CD14-positive monocyte (primary cell): ENCODE data around the gene DNAJA2. TPM values are rescaled to one million over a fixed set of nuclear protein-coding genes. Genes with fewer than 3 reads are reported as not detected.

ENCODE experiments used
- DNase-seq, 3 donors: peaks; one replicate each; pipeline ENCODE4 v3.0.0-alpha.2; 2011 to 2022
- H2AFZ ChIP-seq: 2 replicates; pipeline ENCODE4 v1.6.0; 2012; ENCODE audit warnings: mild to moderate bottlenecking, low read depth, low read length, inconsistent platforms; ENCODE audit not compliant: insufficient read depth, poor library complexity, severe bottlenecking
- H3K27ac ChIP-seq, 2 donors: 1 replicate in 1 of 2; 2 replicates in 1 of 2; pipeline ENCODE4 v1.5.1; 2012 to 2013; ENCODE audit warnings: low read length in 2 of 2, control low read depth in 1 of 2, inconsistent platforms in 1 of 2, low read depth in 1 of 2, mild to moderate bottlenecking in 1 of 2
- H3K27me3 ChIP-seq, 2 donors: one replicate each; pipeline versions ENCODE4 v1.6.0 to v1.6.1; 2011 to 2013; ENCODE audit warnings: low read length in 2 of 2; ENCODE audit not compliant: control insufficient read depth in 2 of 2, insufficient read depth in 2 of 2
- H3K36me3 ChIP-seq, 2 donors: replicated peaks in 1 of 2; 1 replicate in 1 of 2; 2 replicates in 1 of 2; pipeline versions ENCODE4 v1.5.1 to v1.6.1; 2012 to 2013; ENCODE audit warnings: low read length in 2 of 2, control low read depth in 1 of 2, inconsistent platforms in 1 of 2, mild to moderate bottlenecking in 1 of 2; ENCODE audit not compliant: insufficient read depth in 2 of 2, control insufficient read depth in 1 of 2
- H3K4me1 ChIP-seq, 2 donors: 1 replicate in 1 of 2; 2 replicates in 1 of 2; pipeline versions ENCODE4 v1.5.1 to v1.6.1; 2012 to 2013; ENCODE audit warnings: low read length in 2 of 2, control low read depth in 1 of 2, inconsistent platforms in 1 of 2, mild to moderate bottlenecking in 1 of 2, moderate library complexity in 1 of 2; ENCODE audit not compliant: insufficient read depth in 2 of 2, control insufficient read depth in 1 of 2
- H3K4me2 ChIP-seq: replicated peaks from 2 replicates; pipeline ENCODE3; 2012; ENCODE audit warnings: low read length, moderate library complexity, mild to moderate bottlenecking; ENCODE audit not compliant: poor library complexity, severe bottlenecking; ENCODE audit errors: extremely low read depth
- H3K4me3 ChIP-seq, 3 experiments: fragments of 200-600 bp in 1 of 3; sonication (generic) in 1 of 3; replicated peaks in 1 of 3; 1 replicate in 2 of 3; 2 replicates in 1 of 3; pipeline ENCODE4 v1.5.1; 2011 to 2013; ENCODE audit warnings: low read length in 3 of 3, mild to moderate bottlenecking in 3 of 3, control low read depth in 2 of 3, low read depth in 2 of 3, inconsistent platforms in 1 of 3, moderate library complexity in 1 of 3
- H3K79me2 ChIP-seq: 2 replicates; pipeline ENCODE4 v1.6.0; 2012; ENCODE audit warnings: mild to moderate bottlenecking, control low read depth, inconsistent platforms, low read length, moderate library complexity; ENCODE audit not compliant: insufficient read depth
- H3K9ac ChIP-seq: 2 replicates; pipeline ENCODE4 v1.6.0; 2017; ENCODE audit warnings: low read length, mild to moderate bottlenecking; ENCODE audit not compliant: insufficient read depth, poor library complexity, severe bottlenecking
- H3K9me3 ChIP-seq, 2 donors: replicated peaks in 1 of 2; 1 replicate in 1 of 2; 2 replicates in 1 of 2; pipeline versions ENCODE4 v1.5.1 to v1.6.1; 2012 to 2013; ENCODE audit warnings: low read length in 2 of 2, control low read depth in 1 of 2; ENCODE audit not compliant: control insufficient read depth in 1 of 2, insufficient read depth in 1 of 2
- H4K20me1 ChIP-seq: 2 replicates; pipeline ENCODE4 v1.6.0; 2012; ENCODE audit warnings: mild to moderate bottlenecking, low read length, control low read depth, moderate library complexity; ENCODE audit not compliant: insufficient read depth
- H3K27ac Mint-ChIP-seq, 7 donors: one replicate each; pipeline ENCODE4 v1.8.0; 2020; ENCODE audit warnings: mild to moderate bottlenecking in 7 of 7, mixed read lengths in 7 of 7, moderate library complexity in 6 of 7, inconsistent platforms in 2 of 7
- H3K27me3 Mint-ChIP-seq, 3 donors: one replicate each; pipeline ENCODE4 v1.8.0; 2021 to 2022; ENCODE audit warnings: low read depth in 3 of 3, mild to moderate bottlenecking in 3 of 3, mixed read lengths in 3 of 3, moderate library complexity in 3 of 3, inconsistent platforms in 1 of 3
- H3K36me3 Mint-ChIP-seq, 2 donors: one replicate each; pipeline ENCODE4 v1.8.0; 2020; ENCODE audit warnings: mixed read lengths in 2 of 2, inconsistent platforms in 1 of 2, mild to moderate bottlenecking in 1 of 2
- H3K4me1 Mint-ChIP-seq: one replicate; pipeline ENCODE4 v1.8.0; 2020; ENCODE audit warnings: mild to moderate bottlenecking, mixed read lengths
- H3K4me3 Mint-ChIP-seq, 2 donors: one replicate each; pipeline ENCODE4 v1.8.0; 2020; ENCODE audit warnings: mild to moderate bottlenecking in 2 of 2, mixed read lengths in 2 of 2, moderate library complexity in 1 of 2
- H3K9me3 Mint-ChIP-seq, 7 donors: one replicate each; pipeline ENCODE4 v1.8.0; 2020 to 2022; ENCODE audit warnings: mixed read lengths in 7 of 7, mild to moderate bottlenecking in 6 of 7, moderate library complexity in 6 of 7, inconsistent platforms in 2 of 7
- CTCF ChIP-seq: fragments of 200-600 bp; IDR thresholded peaks from one replicate; pipeline ENCODE4 v1.8.0; 2022; ENCODE audit warnings: antibody characterized with exemption, mild to moderate bottlenecking
- WGBS: methylation state at CpG from one replicate; pipeline ENCODE4 v1.1.5; 2013; ENCODE audit warnings: missing lambda C conversion rate; ENCODE audit not compliant: insufficient coverage; 5-methylcytosine and 5-hydroxymethylcytosine counted together
- intact Hi-C, 2 donors: fragments of 100-400 bp; cut with micrococcal nuclease; formaldehyde crosslinking; loops; one replicate each; pipeline versions ENCODE4 v1.15.0 to v1.15.1; 2023
- polyA plus RNA-seq, 3 donors: library from polyadenylated mRNA; depleted of rRNA in 1 of 3; unstranded in 2 of 3; stranded (reverse) in 1 of 3; fragments of 300-500 nt in 2 of 3; fragments of >200 nt in 1 of 3; fragmentation: Illumina TruSeq in 2 of 3; gene quantifications; 1 replicate in 2 of 3; 2 replicates in 1 of 3; pipeline ENCODE4 v1.2.3, GENCODE V29; 2012 to 2021

DNAJA2 gene
- polyA plus RNA-seq, 3 donors = 14.4 to 63.4 (median 62.9) TPM

- Histone ChIP-seq H3K79me2 (no peaks in the 10 kb centered on the region), H3K4me2 (peak overlapping the region; percentile 22), H3K4me3 (peak overlapping the region in 1 of 3 experiments; percentile 25), H3K9ac (no peak overlapping the region), H2AFZ (peak overlapping the region; percentile 17), H3K9me3 (no peaks in the 10 kb centered on the region), H4K20me1 (no peaks in the 10 kb centered on the region), H3K36me3 (no peaks in the 10 kb centered on the region), H3K27me3 (no peaks in the 10 kb centered on the region), H3K4me1 (peaks cover 32 to 36% of the 10 kb centered on the region in 2 donors), H3K27ac (peak overlapping the region; percentile 26 to 73)
- peak; percentile 80 to 84 (median 81) for DNase-seq
- intact Hi-C loops = loop anchor here in 1 of 2 donors (5.0 kb wide), 1 partner anchor 46 kb away; the partner anchor contains the start of gene DNAJA2
- Mint-ChIP-seq H3K4me1 (peaks cover 42% of the 10 kb centered on the region), H3K4me3 (peak overlapping the region in 1 of 2 donors; percentile 59), H3K27ac (peak overlapping the region; percentile 32 to 93 (median 91)), H3K9me3 (peaks cover 0 to 2% (median 0%) of the 10 kb centered on the region in 7 donors), H3K36me3 (peaks cover 0 to 3% of the 10 kb centered on the region in 2 donors), H3K27me3 (peaks cover 0 to 3% (median 0%) of the 10 kb centered on the region in 3 donors)
- peak; percentile 57 for TF ChIP-seq CTCF
- WGBS = 16% methylated on average over 9 of the region's 14 CpGs
Measured at GRCh38 chr16:47018223-47018891, 44.9 kb upstream of the DNAJA2 start.

GRCh38 chr16:47017636-47018035 lies 44.2 kb upstream of the DNAJA2 start:
- peak overlapping the region; percentile 17 for H2AFZ ChIP-seq
- no peak overlapping the region for H3K4me2 ChIP-seq
- H3K9me3 ChIP-seq = no peaks in the 10 kb centered on the region
- intact Hi-C loops = loop anchor here in 1 of 2 donors (5.0 kb wide), 1 partner anchor 45 kb away; the partner anchor contains the start of gene DNAJA2
- H3K4me1 ChIP-seq = peaks cover 32 to 36% of the 10 kb centered on the region in 2 donors
- Mint-ChIP-seq H3K9me3 (peaks cover 0 to 2% (median 0%) of the 10 kb centered on the region in 7 donors), H3K27ac (peak overlapping the region; percentile 83 to 96 (median 94)), H3K4me1 (peaks cover 42% of the 10 kb centered on the region), H3K27me3 (peaks cover 0 to 3% (median 0%) of the 10 kb centered on the region in 3 donors), H3K4me3 (no peak overlapping the region), H3K36me3 (peaks cover 0 to 3% of the 10 kb centered on the region in 2 donors)
- no peak overlapping the region for H3K27ac ChIP-seq
- no peak for TF ChIP-seq CTCF
- H4K20me1 ChIP-seq = no peaks in the 10 kb centered on the region
- H3K36me3 ChIP-seq = no peaks in the 10 kb centered on the region
- H3K9ac ChIP-seq = no peak overlapping the region
- 100% methylated on average over 4 of the region's 5 CpGs for WGBS
- H3K27me3 ChIP-seq = no peaks in the 10 kb centered on the region
- no peaks in the 10 kb centered on the region for H3K79me2 ChIP-seq
- no peak for DNase-seq
- no peak overlapping the region for H3K4me3 ChIP-seq
